C4-2B (cell line): ENCODE data around the gene RBM7.

Source experiments
- CTCF ChIP-seq: fragments of 450-650 bp; conservative IDR thresholded peaks from 2 replicates; pipeline ENCODE4 v1.5.1; 2017; ENCODE audit warnings: mild to moderate bottlenecking
- ZFX ChIP-seq: fragments of 450-650 bp; IDR thresholded peaks from 2 replicates; pipeline ENCODE4 v1.6.1; 2017

- TF ChIP-seq CTCF (no peak), ZFX (no peak)
These were observed 42.1 kb downstream of the RBM7 start for GRCh38 chr11:114442536-114442935.
